ENCODE measurements around the gene SLC9A5. TPM values are rescaled to one million over a fixed set of nuclear protein-coding genes. Genes with fewer than 3 reads are reported as not detected.
A peak's percentile ranks its signal among the peaks of the same experiment; 100 is the strongest.

The SLC9A5 gene
- total RNA-seq, 2 donors from 2014 or later, result 7.6 to 7.9 TPM

DNA sequence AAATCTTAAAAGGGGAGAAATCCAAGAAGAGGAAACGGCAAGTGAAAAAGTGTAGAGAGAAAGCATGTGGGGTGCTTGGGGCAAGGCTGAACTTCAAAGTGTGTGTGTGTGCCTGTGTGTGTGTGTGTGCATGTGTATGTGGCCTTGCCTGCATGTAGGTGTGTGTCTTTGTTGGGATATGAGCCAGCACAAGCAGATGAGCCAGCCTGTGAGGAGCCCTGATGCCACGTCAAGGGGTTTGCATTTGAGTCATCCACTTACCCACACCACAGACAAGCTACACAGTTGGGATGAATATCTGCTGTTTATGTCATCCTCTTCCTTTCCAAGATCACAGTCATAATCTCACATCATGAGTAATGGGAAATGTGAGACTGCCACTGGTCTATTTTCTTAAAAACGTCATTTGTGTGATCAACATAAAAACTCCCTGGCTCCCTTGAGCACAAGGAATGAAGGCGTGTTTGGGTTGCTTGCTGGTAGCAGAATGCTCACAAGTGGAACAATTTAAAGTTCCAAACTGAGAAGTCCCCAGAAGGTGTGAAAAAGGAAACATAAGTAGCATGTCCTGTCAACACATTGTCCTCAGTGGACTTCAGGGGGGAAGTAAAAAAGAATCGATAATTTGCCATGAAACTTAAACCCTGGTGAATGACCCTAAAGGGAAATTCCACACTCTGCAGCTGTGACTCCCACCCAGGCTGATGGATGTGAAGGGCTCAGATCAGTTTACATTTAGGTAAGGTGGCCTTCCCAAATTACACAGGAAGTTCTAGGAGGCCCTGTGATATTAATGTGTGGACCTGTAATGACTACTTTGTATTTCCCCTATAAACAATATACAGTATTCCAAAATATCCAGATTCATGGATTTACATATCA is 63.1 kb downstream of the SLC9A5 start:
- Mint-ChIP-seq H3K27me3 (ENCODE audit: low read depth) (no peaks in the 10 kb centered on the region), H3K4me1 (ENCODE audit: low read depth) (peaks cover 58% of the 10 kb centered on the region), H3K36me3 (ENCODE audit: insufficient read depth in 2 of 2) (peaks cover 0 to 2% of the 10 kb centered on the region in 2 donors), H3K27ac (peak overlapping the region; percentile 95), H3K4me3 (peak overlapping the region; percentile 49 to 66), H3K9me3 (no peaks in the 10 kb centered on the region)
- DNase-seq (peak; percentile 91 to 93), ATAC-seq (replicated peaks in 1 of 2) (peak; percentile 98)

DNA sequence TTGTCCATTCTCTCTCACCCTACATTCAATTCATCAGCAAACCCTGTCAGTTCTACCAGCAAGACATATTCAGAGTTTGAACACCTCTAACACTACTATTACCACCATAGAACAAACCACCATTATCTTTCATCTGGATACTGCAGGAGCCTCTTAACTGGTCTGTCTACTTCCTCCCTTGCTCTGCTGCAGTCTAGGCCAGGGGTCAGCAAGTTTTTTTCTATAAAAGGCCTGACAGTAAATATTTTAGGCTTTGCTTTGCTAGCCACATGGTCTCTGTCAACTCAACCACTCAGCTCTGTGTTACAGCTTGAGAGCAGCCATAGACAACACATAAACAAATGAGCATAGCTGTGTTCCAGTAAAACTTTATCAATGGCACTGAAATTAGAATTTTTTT is 63.9 kb downstream of the SLC9A5 start:
- ATAC-seq (replicated peaks in 1 of 2) (no peak), DNase-seq (no peak)
- Mint-ChIP-seq H3K27ac (peak overlapping the region; percentile 95), H3K4me1 (ENCODE audit: low read depth) (peaks cover 58% of the 10 kb centered on the region), H3K36me3 (ENCODE audit: insufficient read depth in 2 of 2) (peaks cover 0 to 2% of the 10 kb centered on the region in 2 donors), H3K4me3 (peak overlapping the region; percentile 60 to 66), H3K27me3 (ENCODE audit: low read depth) (no peaks in the 10 kb centered on the region), H3K9me3 (no peaks in the 10 kb centered on the region)

- no peak for DNase-seq
- Mint-ChIP-seq H3K4me3 (no peak overlapping the region), H3K9me3 (no peaks in the 10 kb centered on the region), H3K27ac (no peak overlapping the region), H3K36me3 (ENCODE audit: insufficient read depth in 2 of 2) (no peaks in the 10 kb centered on the region), H3K27me3 (ENCODE audit: low read depth) (peaks cover 29% of the 10 kb centered on the region), H3K4me1 (ENCODE audit: low read depth) (peaks cover 22% of the 10 kb centered on the region)
- ATAC-seq (replicated peaks in 1 of 2), result no peak
These were observed 69.1 kb downstream of the SLC9A5 start for GRCh38 chr16:67317853-67318252.

Other genes with a start within 250 kb of the SLC9A5 start
- gene CBFB, start 219.8 kb upstream of the SLC9A5 start, total RNA-seq, result 100 to 1,000 TPM; 106 to 133 TPM
- 10 to 100 TPM; 14.8 to 18.2 TPM for gene PHAF1, start 139.0 kb upstream of the SLC9A5 start, total RNA-seq
- 1 to 10 TPM; 5.7 to 7.5 TPM for gene B3GNT9, start 98.0 kb upstream of the SLC9A5 start, total RNA-seq
- gene TRADD, start 89.1 kb upstream of the SLC9A5 start, total RNA-seq, result 10 to 100 TPM; 38.1 to 50.7 TPM
- gene FBXL8, start 89.0 kb upstream of the SLC9A5 start, total RNA-seq, result 10 to 100 TPM; 32.1 to 37.1 TPM
- gene HSF4, start 84.2 kb upstream of the SLC9A5 start, total RNA-seq, result 10 to 100 TPM; 63.4 to 87.7 TPM
- gene NOL3, start 78.4 kb upstream of the SLC9A5 start, total RNA-seq, result 10 to 100 TPM; 21.6 to 30.6 TPM
- gene MATCAP1, start 65.0 kb upstream of the SLC9A5 start, total RNA-seq, result 10 to 100 TPM; 31.9 to 34.3 TPM
- gene EXOC3L1, start 58.8 kb upstream of the SLC9A5 start, total RNA-seq, result not detected
- 10 to 100 TPM; 82.8 to 91.7 TPM for gene E2F4, start 56.8 kb upstream of the SLC9A5 start, total RNA-seq
- gene ELMO3, start 49.8 kb upstream of the SLC9A5 start, total RNA-seq, result 1 to 10 TPM; 3.0 to 3.1 TPM
- gene TMEM208, start 21.8 kb upstream of the SLC9A5 start, total RNA-seq, result 10 to 100 TPM; 29.8 to 31.0 TPM
- 100 to 1,000 TPM; 106 to 114 TPM for gene FHOD1, start 1.5 kb upstream of the SLC9A5 start, total RNA-seq
- 10 to 100 TPM; 30.4 to 46.9 TPM for gene PLEKHG4, start 30.6 kb downstream of the SLC9A5 start, total RNA-seq
- 1 to 10 TPM; 7.9 to 8.5 TPM for gene KCTD19, start 77.8 kb downstream of the SLC9A5 start, total RNA-seq
- 1 to 10 TPM; 3.1 to 4.4 TPM for gene LRRC36, start 77.8 kb downstream of the SLC9A5 start, total RNA-seq
- gene TPPP3, start 144.5 kb downstream of the SLC9A5 start, total RNA-seq, result under 1 TPM in 1 of 2 donors, not detected in 1; 0.16 TPM
- gene ZDHHC1, start 167.5 kb downstream of the SLC9A5 start, total RNA-seq, result 1 to 10 TPM; 1.9 to 2.1 TPM
- gene HSD11B2, start 182.1 kb downstream of the SLC9A5 start, total RNA-seq, result 1 to 10 TPM in 1 of 2 donors, under 1 TPM in 1; 0.53 to 1.1 TPM
- gene ATP6V0D1, start 232.2 kb downstream of the SLC9A5 start, total RNA-seq, result 10 to 100 TPM; 27.9 to 28.1 TPM
- gene AGRP, start 234.6 kb downstream of the SLC9A5 start, total RNA-seq, result not detected

Measured in activated T-cell treated with anti-CD3 and anti-CD28 coated beads, Interleukin-2, amount 50 U/mL, for 72 hours (primary cell).